Stimulated activated CD8-positive, alpha-beta memory T cell treated with anti-CD3 and anti-CD28 coated beads, Interleukin-7, amount 100 ng/mL, for 24 hours (primary cell): ENCODE data around the gene SIRT7.

Experiments
- DNase-seq: peaks from one replicate; pipeline ENCODE4 v3.0.0-alpha.2; 2020; ENCODE audit warnings: low read depth

The SIRT7 gene

GRCh38 chr17:81917565-81918332, at the start of gene SIRT7:
Gene SIRT7, minus strand, starts transcription at chr17:81918176. Its CDS starts 45 bp downstream, at chr17:81918131.
- peak; percentile 50 for DNase-seq

DNA sequence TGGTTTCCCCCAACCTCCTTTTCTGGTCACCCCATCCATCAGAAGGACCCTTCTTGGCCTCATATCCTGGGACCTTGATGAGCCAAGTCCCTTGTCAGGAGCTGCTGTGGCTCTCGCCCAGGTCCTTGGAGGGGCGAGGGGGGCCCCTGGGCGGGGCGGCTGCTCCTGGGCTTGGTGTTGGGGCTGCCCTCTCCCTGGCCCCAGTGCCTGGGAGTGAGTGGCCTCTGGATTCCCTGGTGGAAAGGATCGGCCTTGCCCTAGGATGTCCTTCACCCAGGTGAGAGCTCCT, 49.2 kb upstream of the SIRT7 start:
- DNase-seq = no peak

DNA sequence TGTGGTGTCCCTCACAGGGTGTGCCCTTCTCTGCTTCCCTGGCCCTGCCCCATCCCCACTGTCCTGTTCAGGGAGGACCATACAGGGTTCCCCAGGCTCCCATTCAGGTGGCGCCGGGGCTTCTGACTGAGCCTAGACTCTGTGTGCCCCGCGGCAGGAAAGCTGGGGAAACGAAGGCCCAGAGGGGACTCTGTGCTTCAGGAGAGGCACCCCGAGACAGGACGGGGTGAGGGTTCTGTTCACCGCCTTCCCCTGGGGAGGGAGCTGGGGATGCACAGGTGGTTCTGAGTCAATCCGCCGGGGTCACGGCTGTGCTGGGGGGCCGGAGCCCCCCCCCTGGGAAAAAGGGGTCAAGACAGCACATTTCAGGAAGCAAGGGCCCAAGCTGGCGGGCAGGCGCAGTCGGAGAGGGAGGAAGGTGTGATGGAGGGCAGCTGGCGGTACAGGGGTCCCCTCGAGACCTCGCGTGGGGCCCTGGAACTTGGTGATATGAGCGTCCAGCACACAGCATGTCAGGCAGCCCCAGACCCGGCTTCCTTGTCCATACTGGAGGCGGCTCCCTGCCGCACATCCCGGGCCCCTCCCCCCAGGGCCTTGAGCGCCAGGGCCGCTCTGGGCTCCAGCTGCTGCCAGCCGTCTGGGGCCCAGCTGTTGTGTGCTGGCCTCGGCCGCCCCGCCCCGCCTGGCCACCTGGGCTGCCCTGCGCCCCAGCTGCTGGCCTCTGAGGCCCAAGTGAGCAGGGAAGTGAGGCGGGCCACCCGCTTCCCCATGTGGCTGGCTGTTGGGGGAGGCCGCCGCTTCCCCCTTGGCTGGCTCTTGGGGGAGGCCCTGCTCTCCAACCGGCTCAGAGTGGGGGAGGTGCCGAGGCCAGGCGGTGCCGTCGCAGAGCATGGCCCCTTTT, 48.6 kb upstream of the SIRT7 start:
- no peak for DNase-seq

- DNase-seq = no peak
These were observed 46.3 kb upstream of the SIRT7 start for GRCh38 chr17:81964081-81964849.

GRCh38 chr17:81962499-81963441, 44.8 kb upstream of the SIRT7 start:
- no peak for DNase-seq

GRCh38 chr17:81961521-81962498, 43.8 kb upstream of the SIRT7 start:
- DNase-seq = no peak

DNA sequence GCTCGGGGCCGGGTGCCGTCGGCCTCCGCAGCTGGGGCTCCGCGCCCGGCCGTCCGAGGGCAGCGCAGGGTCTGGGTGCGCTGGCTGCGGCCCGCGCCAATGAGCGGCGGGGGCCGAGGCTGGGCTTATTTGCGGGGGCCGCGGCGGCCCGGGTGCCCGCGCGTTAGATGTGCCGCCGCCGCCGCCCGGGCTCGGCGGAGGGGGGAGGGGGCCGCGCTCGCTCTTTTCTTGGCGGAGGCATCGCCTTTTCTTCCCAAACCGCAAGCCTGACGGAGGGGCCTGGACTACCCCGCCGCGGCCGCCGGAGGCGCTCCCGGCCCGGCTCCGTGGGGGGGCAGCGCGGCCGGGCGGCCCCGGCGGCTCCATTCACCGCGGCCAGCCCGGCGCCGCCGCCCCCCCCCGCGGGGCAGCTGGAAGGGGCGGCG, 43.1 kb upstream of the SIRT7 start, which contains the start of gene NOTUM:
NOTUM (minus strand) TSS at position 101 of the 425 bp plus-strand sequence. CDS start 278 bp downstream, outside the sequence.
- no peak for DNase-seq

DNA sequence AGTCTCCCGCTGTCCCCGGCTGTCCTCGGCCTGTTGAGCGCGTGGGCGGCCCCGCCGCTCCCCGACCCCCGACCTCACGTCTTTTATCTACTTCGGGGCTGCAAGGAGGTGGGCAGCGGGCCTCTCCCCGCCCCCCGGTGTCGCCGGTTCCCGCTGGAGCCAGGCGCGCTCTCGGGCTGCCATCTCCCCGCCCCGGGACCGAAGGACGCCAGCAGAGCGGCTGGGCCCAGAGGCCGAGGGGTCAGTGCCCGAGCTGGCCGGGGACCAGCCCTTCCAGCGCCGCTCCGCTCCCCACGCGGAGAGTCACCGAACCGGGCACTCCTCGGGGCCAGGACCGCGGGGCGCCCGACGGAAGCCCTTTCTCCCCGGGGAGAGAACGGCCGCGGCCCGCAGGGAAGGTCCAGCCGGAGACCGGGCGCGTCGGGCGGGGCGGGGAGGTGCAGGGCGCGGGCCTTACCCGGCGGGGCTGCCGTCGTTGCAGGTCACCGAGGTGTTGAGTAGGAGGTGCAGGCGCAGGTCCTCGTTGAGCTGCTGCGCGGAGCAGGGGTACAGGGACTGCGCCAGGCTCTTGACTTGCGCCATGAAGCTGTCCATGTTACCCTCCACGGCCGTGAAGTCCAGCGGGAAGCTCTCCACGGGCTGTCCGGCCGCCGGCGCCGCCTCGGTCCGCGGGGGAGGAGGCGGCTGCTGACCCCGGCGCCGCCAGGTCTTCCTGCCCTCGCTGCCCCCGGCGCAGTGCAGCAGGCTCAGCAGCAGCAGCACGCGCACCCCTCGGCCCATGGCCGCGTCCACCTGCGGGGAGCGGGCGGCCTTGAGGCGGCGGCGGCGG, 42.4 kb upstream of the SIRT7 start:
- DNase-seq = no peak

DNA sequence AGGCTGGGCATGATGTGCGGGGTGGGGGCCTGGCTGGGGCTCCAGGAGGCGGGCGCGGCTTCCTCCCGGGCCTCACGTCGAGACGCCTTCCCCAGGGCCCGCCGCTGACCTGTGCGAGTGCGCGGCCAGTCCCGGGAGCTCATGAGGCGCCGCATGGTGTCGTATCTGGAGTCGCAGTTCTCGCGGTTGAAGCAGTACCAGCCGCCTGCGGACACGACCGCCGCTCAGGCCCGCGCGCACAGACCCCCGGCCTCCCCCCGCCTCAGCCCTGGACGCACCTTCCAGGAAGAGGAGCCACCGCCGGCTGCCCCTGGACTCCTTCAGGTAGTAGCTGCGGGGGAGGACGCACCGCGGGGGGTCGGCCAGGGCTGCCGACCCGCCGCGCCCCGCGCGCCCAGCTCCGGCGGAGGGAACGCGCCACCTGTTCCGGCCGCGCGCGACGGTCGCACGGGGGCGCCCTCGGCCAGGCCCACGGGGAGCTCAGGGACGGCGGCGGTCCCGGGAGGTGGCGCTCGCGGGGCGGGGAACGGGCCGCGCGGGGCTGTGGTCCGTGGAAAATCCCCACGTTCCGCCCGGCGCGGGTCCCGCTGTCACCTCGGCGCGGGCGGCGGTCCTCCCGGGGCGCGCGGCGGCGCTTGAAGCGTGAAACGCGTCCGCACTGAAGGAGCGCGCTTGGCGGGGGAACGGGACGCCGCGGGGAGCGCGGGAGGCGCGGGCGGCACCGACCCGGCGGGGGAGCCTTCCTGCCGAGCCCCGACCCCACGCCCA, 41.6 kb upstream of the SIRT7 start:
- peak; percentile 56 for DNase-seq

- no peak for DNase-seq
These were observed 40.8 kb upstream of the SIRT7 start for GRCh38 chr17:81958633-81959342.

DNA sequence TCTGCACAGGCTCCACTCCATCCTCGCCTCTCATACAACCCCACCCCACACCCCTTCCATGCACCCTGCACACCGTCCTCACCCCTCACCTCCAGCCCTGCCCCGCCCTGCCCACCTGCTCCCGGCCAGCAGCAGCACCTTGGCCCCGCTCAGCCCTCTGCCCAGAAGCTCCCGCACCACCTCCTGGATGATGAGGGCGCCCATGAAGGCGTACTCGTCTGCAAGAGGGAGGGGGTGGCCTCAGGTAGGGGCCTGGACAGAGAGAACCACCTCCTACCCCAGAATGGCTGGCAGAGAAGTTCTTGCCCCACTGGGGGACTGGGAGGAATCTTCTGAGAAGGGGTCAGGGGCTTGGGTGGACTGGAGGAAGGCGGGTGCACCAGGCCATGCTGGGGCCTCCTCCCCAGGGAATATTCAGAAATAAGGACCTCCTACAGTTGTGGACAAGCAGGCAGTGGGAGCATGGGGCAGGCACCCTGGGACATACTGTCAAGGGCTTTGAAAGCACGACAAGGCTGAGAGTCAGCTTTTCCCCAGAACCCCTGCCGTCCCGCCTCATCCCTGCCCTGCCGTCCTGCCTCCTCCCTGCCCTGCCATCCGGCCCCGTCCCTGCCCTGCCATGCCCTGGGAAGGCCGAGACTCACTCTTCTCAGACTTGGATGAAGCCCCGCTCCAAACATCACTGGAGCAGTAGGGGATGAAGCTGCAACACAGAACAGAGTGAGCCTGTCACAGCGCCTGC, 39.9 kb upstream of the SIRT7 start:
- DNase-seq = no peak

DNA sequence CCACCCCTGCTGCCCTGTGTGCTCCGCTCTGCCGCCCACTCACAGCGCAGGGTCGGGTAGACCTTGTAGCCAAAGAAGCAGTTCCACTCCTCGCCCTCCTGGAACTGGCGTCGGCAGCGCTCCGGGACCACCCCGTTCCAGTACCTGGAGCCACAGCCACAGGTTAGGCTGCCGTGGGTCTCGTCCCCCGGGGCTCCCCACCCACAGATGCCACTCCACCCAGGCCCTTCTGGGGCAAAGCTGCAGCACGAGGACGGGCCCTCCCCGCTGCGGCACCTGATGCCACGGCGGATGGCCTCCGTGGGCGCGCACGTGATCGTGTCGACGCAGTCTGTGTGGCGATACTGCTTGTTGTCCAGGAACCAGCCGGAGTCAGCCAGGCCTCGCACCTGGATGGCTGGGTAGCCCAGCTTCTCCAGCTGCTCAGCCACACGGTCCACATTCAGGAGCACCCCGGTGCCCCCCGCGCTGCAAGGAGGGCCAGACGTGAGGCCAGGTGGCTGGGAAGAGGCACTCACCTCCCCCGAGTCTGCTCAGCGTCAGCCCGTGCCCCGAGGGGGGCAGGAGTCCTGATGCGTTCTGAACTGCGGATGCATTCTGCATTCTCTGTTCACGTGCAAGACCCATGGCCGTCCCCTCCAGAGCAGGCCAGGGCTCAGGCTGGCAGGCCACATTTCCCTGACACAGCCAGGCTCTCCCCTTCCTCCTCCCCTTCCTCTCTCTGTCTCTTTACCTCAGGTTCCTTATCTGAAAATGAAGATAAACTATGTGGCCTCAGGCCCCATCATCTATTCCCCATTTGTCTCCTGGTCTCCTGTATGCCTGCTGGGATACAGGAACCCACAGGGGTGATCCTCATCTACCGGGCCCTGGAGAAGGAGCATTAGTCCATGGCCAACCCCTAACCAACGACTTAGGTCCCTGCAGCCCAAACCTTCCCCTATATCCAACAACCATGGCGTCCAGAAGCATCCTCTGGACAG, 38.9 kb upstream of the SIRT7 start:
- no peak for DNase-seq

DNA sequence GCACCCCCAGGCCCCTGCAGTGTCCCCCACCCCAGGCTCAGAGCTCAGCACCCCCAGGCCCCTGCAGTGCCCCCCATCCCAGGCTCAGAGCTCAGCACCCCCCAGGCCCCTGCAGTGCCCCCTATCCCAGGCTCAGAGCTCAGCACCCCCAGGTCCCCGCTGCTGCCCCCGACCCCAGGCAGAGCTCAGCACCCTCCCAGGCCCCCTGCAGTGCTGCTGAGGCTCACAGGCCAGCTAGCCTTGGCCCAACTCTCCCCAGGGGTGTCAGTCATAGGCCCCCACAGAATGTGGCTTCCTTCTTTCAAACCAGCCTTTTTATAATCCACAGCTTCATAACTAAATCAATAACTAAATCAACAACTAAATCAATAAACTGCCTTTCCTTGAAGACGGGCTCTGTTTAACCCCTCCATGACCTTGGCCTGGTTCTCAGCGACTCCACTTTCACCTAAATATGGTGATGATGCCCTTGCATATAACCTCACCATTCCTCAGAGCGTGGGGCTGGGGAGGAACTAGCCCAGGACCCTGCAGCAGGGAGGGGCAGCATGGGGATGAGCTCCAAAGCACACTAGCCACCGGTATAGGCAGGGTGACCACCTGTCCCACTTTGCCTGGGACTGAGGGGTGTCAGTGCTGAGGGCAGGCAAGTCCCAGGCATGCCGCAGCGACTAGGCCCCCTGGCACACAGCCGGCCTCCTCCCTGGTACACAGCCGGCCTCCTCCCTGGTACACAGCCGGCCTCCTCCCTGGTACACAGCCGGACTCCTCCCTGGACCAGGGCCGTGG, 38.0 kb upstream of the SIRT7 start:
- DNase-seq = no peak

DNA sequence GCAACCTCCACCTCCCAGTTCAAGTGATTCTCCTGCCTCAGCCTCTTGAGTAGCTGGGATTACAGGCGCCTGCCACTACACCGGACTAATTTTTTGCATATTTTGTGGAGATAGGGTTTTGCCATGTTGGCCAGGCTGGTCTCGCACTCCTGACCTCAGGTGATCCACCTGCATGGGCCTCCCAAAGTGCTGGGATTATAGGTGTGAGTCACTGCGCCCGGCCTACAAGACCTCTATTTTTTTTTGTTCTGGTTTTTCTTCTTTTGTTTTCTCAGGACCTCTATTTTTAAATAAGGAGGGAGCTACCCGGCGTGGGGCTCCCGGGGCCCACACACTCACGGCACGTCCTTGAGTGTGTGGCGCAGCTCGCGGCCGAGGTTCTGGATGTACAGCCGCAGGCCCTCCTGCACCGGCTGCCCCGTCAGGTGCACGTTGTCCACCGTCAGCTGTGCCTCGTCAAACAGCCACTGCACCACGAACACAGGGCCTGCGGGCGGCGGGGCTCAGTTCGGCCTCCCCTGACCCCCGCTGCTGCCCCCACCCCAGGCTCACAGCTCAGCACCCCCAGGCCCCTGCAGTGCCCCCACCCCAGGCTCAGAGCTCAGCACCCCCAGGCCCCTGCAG, 37.2 kb upstream of the SIRT7 start:
- no peak for DNase-seq
